Stimulated activated CD8-positive, alpha-beta memory T cell treated with anti-CD3 and anti-CD28 coated beads, Interleukin-7, amount 100 ng/mL, for 24 hours (primary cell): ENCODE measurements around the gene DOCK1.

Source experiments
- DNase-seq: peaks from one replicate; pipeline ENCODE4 v3.0.0-alpha.2; 2020; ENCODE audit warnings: low read depth

The DOCK1 gene

GRCh38 chr10:126953886-126954285 is 48.7 kb downstream of the DOCK1 start:
- DNase-seq = no peak

GRCh38 chr10:126955396-126955795 is 50.2 kb downstream of the DOCK1 start:
- no peak for DNase-seq

- DNase-seq = no peak
These were observed 50.9 kb downstream of the DOCK1 start for GRCh38 chr10:126955934-126956711.

DNA sequence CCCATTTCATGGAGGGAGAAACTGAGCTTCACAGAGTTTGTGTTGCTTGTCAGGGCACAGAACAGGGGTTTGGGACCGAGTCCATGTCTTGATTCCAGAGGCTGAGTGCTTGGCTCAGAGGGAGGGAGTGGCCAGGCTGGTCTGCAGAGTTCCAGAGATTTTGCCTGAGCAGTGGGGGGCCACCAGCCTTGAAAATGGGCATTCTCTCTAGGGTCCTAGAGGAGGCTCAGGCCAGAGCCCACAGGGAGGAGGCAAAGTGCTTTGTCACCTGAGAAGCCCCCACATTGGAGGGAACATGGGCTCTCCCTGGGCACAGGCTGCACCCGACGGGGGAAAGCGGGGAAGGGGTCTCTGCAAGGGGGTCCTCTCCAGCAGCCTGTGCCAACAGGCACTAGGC is 51.5 kb downstream of the DOCK1 start:
- no peak for DNase-seq

DNA sequence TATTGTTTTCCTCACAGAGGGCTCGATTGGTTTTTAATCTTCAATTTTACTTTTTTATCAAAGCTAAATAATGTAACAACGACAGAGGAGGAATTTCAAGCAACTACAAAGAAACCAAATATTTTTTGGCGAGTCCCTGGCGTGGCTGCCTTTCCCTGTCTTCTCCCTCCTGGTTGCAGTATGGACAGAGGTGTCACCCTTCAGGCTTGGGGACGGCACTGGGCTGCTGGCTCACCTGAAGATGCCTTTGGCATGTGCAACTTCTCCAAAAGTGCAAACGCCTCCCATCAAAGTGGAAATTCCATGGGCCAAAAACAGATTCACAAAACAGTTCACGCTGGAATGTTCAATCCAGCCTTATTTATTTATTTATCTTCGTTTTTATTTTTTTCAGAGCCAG is 51.9 kb downstream of the DOCK1 start:
- DNase-seq = no peak

DNA sequence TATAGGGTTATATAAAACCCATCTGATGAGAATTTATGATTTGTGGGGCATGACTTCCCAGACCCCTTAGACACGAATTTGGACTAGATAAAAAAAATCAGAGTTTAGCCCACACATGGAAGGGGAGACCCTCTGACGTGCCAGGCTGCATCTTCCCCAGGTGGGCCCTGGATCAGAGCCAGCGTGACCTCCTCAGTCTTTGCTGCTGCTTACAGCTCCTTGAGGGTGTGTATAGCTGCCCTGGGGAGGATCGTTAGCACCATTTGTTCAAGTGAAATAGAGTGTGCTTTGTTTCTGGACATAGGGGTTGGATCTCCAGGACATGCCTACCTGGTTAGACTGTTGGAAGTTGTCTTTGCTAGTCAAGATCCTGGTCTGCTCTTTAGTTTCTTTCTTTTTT is 54.2 kb downstream of the DOCK1 start:
- no peak for DNase-seq

- no peak for DNase-seq
These were observed 54.9 kb downstream of the DOCK1 start for GRCh38 chr10:126959906-126960685.

DNA sequence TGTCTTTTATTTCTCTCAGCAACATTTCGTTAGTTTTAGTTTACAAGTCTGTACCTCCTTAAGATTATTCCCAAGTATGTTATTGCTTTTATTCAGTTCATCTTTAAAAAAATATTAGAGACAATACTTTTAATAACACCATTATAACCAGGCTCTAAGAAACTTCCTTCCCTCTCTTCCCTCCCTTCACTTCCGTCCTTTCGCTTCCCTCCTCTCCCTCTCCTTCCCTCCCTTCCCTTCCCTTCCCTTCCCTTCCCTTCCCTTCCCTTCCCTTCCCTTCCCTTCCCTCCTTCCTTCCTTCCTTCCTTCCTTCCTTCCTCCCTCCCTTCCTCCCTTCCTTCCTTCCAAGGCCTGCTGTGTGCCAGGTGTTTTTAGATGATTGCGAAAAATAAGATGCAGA is 58.1 kb downstream of the DOCK1 start:
- DNase-seq = no peak

- no peak for DNase-seq
These were observed 59.0 kb downstream of the DOCK1 start for GRCh38 chr10:126964190-126964589.

GRCh38 chr10:126966938-126967337 is 61.7 kb downstream of the DOCK1 start:
- no peak for DNase-seq

DNA sequence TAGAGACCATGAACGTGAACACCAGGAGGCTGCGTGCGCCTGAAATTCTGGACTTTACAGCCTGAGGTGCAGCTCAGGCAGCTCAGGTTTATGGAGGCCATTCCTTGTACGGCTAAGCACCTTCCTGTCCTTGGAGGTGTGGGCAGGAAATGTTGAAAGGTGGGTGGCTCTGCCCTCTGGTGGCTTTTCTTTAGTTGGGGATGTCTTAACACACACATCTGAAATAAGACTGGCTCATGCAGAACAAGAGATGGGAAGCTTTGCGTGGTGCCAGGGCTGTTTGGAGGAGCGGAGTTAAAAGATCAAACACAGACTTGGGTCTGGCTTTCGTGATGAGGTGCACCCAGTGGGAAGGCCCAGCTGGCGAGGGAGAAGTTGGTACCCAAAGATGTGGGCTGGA is 64.1 kb downstream of the DOCK1 start:
- no peak for DNase-seq

DNA sequence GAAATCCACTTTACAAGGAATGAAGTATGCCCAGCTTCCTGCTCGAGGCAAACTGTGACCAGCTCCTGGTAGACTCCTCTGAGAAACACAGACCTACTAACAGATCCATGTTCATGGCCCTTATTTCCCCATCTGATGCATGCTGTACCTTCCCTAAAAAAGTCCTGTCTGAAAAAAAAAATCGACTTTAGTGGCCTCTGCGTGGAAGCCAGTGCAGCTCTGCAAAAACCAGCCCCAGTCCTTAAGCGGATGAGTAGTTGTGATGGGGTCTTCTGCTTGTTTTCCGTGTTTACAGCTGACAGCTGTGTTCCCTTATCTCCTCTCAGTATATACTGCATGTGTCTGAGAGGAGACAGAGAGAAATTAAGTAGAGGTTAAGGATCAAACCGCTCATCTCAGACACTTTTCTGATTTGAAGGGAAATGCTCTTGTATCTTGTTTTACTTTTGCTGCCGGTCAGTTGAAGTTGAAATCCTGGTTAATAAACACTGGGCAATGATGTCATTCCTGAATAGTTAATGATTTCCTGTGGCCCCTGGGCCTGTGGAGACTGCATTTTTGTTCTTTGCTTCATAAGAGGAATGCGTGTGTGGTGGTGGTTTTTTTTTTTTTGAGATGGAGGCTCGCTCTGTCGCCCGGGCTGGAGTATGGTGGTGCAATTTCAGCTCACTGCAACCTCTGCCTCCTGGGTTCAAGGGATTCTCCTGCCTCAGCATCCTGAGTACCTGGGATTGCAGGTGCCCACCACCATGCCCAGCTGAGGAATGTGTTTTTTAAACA is 67.6 kb downstream of the DOCK1 start:
- DNase-seq = no peak

GRCh38 chr10:126975221-126975620 is 70.0 kb downstream of the DOCK1 start:
- DNase-seq = no peak

GRCh38 chr10:126977216-126977615 is 72.0 kb downstream of the DOCK1 start:
- no peak for DNase-seq

GRCh38 chr10:126979311-126979710 is 74.1 kb downstream of the DOCK1 start:
- DNase-seq = no peak

DNA sequence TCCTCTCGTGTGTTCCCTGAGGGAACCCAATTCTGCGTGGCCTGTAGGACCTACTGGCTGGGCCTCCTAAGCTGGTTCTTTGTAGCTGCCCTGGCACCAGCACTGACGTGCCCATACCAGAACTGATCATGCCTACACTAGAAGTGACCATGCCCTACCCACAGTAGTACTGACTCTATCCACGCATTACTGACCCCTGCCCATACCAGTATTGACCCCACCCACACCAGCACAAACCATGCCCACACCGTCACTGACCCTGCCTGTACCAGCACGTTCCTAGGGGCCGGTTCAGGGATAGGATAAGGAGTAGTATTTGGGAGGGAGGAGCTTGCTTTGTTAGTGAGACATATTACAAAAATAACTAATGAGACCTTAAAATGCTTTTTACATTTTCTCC is 88.0 kb downstream of the DOCK1 start:
- DNase-seq = no peak

GRCh38 chr10:126997801-126998590 is 92.8 kb downstream of the DOCK1 start:
- DNase-seq = no peak

DNA sequence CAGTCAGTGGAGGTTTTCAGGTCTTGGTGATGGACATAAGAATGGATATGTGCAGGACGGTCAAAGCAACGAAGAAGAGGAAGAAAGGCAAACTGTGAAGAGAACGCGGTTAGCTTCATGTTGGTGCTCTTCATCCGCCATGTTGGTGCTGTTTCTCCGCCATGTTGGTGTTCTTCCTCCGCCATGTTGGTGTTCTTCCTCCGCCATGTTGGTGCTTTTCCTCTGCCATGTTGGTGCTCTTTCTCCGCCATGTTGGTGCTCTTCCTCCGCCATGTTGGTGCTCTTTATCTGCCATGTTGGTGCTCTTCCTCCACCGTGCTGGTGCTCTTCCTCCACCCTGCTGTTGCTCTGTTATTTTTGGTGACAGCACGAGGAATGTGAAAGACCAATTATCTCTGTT is 95.4 kb downstream of the DOCK1 start:
- DNase-seq = no peak

- DNase-seq = no peak
These were observed 97.9 kb downstream of the DOCK1 start for GRCh38 chr10:127003032-127003685.

- no peak for DNase-seq
These were observed 101.2 kb downstream of the DOCK1 start for GRCh38 chr10:127006453-127006852.

DNA sequence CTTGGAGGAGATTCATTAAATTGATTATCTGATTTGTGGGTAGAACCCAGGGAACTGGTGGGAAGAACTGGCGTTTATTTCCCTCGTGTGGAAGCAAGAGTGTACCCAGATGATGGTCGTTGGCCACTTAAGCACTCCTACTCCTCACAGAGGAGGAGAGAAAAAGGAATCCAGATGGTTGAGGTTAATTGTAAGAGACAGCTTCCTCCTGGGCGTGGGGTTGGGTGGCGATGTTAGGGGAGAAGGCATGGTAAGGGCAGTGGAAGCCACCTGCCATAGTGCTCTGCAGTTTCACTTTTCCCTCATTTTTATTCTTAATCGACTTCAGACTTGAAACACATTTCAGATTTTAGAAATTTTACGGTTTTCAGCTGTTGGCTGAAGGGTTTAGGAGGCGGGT is 104.1 kb downstream of the DOCK1 start:
- no peak for DNase-seq
